GM12801 (cell line): ENCODE data around the gene GFAP.

Source experiments
- CTCF ChIP-seq: IDR thresholded peaks from one replicate; pipeline ENCODE4 v1.5.1; 2011; ENCODE audit warnings: control low read depth; ENCODE audit not compliant: insufficient read length; ENCODE audit errors: extremely low read depth

GFAP gene

GRCh38 chr17:44900894-44901293 lies 14.4 kb downstream of the GFAP start:
- TF ChIP-seq CTCF, result no peak

GRCh38 chr17:44899074-44899782 lies 16.1 kb downstream of the GFAP start, which contains the start of gene EFTUD2:
Gene EFTUD2, minus strand, starts transcription at chr17:44899445. Its CDS starts 4,924 bp downstream, at chr17:44894521.
- no peak for TF ChIP-seq CTCF

- no peak for TF ChIP-seq CTCF
Observed at GRCh38 chr17:44898768-44899073, 16.6 kb downstream of the GFAP start.

GRCh38 chr17:44894642-44895041 lies 20.7 kb downstream of the GFAP start:
- no peak for TF ChIP-seq CTCF

- no peak for TF ChIP-seq CTCF
Observed at GRCh38 chr17:44892250-44892649, 23.1 kb downstream of the GFAP start.

- no peak for TF ChIP-seq CTCF
Observed at GRCh38 chr17:44889003-44889402, 26.3 kb downstream of the GFAP start.

- no peak for TF ChIP-seq CTCF
Observed at GRCh38 chr17:44887971-44888954, 27.0 kb downstream of the GFAP start.
